HG03460 (cell line): ENCODE data around the gene LRRIQ4.

Experiments
- ATAC-seq: cut with Tn5 transposase; IDR thresholded peaks from one replicate; pipeline ENCODE4 v1.9.1; 2021; ENCODE audit not compliant: unreplicated experiment

Gene LRRIQ4

GRCh38 chr3:169809230-169809795 lies 3.4 kb upstream of the LRRIQ4 start:
- no peak for ATAC-seq

DNA sequence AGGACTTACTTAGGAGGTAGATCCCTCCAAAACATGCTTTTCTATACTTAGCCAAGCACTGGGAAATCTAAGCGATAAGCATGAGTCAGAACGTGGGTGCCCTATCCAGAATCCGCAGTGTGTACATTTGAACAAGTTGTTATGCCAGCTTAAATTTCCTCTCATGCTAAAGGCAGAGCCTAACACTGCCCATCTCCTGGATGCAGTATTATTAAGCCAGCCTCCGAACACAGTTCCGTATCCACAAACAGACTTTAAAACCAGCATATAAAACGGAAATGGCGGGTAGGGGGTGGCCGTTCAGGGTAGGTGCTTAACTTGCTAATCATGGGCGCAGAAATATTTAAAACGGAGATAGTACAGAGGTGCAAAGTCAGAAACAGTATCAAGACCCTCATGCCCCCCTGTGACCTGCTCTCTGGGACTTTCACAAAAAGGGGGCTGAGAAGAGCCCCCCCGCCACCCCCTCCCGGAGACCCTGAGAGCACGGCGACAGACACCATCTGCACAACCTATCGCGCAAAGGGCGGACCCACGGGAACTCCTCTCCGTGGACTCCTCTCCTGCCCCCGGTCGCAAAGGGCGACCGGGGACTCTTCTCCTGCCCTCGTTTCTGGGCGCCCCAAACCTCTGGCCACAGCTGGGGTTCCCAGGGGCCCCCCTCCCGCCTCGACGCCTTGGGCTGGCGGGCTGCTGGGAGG lies 889 bp upstream of the LRRIQ4 start:
- ATAC-seq = peak; percentile 18

- no peak for ATAC-seq
These were observed 608 bp downstream of the LRRIQ4 start for GRCh38 chr3:169813278-169813677.

DNA sequence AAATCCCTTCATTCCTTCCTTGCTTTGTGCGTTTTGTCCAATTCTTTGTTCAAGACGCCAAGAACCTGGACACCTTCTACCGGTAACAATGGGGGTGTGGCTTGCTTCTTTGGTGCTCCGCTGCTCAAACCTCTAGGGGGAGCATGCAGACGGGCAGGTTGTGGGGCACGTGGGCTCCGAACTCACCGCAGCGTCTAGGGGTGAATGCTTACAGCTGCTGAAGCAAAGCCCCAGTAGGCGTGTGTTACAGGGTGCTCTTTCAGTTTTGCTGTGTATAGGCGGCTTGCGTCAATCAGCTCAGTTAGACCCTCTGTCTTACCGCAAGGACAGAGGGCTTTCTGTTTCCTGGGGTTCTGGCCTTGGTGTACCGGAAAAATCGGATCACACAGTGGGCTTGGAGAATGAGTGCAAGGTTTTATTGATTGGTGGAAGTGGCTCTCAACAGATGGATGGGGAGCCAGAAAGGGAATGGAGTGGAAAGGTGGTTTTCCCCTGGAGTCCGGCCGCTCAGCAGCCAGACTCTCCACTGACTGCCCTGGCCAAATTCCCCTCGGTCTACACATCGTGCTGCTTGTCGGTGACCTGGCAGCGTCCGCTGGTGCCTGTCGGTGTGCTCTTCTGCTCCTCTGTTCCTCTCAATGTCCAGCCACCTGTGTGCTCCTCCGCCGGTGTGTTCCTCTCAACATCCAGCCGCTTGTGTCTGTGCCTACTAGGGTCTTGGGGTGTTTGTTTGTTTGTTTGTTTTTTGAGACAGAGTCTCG lies 1.3 kb downstream of the LRRIQ4 start:
- ATAC-seq = peak; percentile 81

- no peak for ATAC-seq
These were observed 3.0 kb downstream of the LRRIQ4 start for GRCh38 chr3:169815590-169816150.

DNA sequence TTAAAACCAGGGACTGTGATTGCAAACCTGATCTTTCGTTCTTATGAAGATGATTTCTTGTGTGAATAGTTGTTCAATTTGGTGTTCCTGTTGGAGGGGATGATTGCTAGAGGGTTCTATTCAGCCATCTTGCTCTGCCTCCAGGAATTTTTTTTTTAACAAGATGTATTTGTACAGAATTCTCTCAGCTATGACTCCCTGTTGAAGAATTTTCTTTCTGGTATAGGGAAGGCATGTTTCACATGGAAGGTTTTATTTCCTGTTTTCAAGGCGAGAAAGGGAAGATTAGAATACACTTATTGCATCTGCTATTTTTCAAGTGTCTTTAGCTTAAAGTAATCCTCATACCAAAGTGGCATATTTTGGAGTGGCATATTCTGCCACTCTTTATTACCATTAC lies 5.6 kb downstream of the LRRIQ4 start:
- no peak for ATAC-seq

DNA sequence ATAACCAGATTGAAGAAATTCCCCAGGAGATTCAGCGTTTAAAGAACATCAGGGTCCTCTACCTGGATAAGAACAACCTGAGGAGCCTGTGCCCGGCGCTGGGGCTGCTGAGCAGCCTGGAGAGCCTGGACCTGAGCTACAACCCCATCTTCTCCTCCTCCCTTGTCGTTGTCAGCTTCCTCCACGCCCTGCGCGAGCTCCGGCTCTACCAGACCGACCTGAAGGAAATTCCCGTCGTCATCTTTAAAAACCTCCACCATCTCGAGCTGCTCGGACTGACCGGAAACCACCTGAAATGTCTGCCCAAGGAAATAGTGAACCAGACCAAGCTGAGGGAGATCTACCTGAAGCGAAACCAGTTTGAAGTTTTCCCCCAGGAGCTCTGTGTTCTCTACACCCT lies 9.4 kb downstream of the LRRIQ4 start:
- ATAC-seq = no peak

- no peak for ATAC-seq
These were observed 9.9 kb downstream of the LRRIQ4 start for GRCh38 chr3:169822540-169822939.

DNA sequence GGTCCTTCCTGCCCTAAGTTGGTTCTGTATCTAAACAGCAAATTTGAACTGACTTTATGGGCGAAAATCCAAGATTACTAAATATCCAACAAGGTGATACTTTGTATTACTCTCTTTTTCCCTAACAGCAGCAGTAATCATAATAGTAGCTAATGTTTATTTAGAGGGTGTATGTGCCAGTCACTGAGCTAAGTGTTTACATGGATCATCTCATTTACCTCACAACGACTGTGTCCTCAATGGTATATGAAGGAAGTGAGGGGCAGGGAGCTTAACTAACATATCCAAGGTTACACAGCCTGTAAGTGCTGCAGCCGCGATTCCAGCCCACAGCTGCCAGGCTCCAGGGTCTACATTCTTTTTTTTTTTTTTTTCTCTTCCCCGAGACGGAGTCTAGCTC lies 10.3 kb downstream of the LRRIQ4 start:
- ATAC-seq = no peak

DNA sequence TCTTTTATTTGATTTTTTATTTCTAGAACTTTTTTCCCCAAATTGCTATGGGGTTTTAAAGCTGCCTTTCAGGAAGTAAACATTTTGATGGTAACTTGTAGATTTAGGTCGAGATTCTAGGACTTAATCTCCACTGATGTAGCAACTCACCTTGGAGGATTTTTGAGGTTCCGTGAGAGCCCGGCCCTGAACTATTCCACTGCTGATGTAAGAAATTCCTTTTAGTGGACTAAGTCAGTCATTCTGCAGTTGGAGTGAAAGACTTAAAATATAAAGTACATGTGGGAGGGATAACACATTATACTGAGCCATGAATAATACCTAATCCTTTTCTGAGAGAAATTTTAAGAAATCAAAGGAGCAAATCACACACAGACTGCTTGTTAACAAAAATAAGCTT lies 12.6 kb downstream of the LRRIQ4 start:
- ATAC-seq = no peak

- ATAC-seq = no peak
These were observed 15.0 kb downstream of the LRRIQ4 start for GRCh38 chr3:169827712-169828111.

DNA sequence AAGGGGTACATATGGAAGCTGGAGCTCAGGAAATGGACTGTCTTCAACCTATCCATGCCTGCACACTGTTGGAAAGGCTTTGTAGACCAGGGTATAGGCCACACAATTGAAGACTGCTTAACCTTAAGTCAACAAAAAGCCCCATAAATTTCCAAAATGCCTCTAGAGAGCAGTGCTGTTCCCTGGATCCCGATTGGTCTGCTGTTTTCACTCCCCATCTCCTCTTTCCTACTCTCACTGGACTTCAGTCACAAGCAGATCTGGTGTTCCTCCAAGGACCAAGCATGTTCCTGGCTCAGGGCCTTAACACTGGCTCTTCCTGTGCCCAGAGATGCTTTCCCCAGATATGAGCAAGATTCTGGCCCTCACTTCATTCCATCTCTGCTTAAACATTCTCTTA lies 22.9 kb downstream of the LRRIQ4 start:
- peak; percentile 8 for ATAC-seq

DNA sequence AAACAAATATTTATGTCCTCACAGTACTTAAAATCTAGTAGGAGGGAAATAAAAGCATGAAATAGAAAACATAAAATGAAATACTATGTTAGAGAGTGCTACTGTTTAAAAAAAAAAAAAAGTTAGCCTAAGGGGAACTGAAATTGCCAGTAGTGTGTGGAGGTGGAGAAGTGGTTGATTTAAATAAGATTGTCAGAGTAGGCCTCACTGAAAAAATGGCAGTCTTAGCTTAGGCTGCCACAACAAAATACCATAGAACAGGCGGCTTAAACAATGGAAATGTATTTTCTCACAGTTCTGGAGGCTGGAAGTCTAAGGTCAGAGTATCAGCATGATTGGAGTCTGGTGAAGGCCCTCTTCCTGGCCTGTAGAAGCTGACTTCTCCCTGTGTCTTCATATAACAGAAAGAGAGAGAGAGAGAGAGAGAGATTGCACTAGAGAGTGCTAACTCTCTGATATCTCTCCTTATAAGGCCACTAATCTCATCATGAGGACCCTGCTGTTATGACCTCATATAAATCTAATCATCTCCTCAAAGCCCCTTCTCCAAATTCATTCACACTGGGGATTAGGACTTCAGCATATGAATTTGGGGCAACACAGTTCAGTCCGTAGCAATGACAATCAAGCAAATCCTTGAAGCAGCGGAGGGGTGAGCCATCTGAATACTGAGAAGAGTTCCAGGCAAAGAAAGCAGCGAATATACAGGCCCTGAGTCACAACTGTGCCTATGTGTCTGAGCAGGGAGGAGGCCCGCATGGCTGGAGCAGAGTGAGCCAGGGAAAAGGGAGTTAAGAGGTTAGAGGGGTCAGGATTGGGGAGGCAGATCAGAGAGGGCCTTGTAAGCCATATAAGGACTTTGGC lies 23.6 kb downstream of the LRRIQ4 start:
- ATAC-seq = peak; percentile 92

DNA sequence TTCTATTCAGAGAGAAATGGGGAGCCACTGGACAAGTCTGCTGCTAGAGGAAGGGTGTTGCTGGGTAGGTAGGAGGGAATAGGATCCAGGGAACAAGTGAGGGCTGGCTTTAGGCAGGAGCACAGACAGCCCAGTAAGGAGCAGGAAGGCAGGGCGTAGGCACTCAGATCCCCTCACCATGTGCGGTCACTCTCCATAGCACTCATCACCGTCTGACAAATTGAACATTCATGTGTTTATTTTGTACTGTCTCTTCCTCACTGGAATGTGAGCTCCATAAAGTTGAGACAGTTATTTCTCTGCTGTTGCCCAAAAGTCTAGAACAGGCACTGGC lies 24.2 kb downstream of the LRRIQ4 start:
- no peak for ATAC-seq

- ATAC-seq = no peak
These were observed 25.9 kb downstream of the LRRIQ4 start for GRCh38 chr3:169838511-169839030.

GRCh38 chr3:169841171-169841570 lies 28.5 kb downstream of the LRRIQ4 start:
- peak; percentile 73 for ATAC-seq

GRCh38 chr3:169842960-169843359 lies 30.3 kb downstream of the LRRIQ4 start:
- ATAC-seq = no peak

GRCh38 chr3:169846458-169847193 lies 34.0 kb downstream of the LRRIQ4 start:
- peak; percentile 91 for ATAC-seq

DNA sequence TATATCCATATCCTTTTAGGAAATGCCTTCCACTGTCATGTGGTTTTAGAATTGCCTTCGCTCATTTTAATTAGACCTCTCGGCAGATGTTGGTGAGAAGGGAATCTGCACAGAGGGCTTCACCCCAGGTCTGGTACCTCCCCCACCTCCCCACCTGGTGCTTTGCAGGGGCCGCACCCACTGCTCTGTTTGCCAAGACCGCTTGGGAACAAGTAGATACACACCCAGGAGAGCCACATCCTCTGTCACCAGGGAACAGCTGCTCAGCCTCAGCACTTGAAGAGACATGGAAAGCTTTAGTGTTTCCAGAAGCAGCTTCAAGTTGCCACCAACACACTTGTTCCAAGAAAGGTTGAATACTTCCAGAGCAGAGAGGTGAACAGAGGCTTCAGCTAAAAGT lies 35.2 kb downstream of the LRRIQ4 start:
- ATAC-seq = no peak

GRCh38 chr3:169848741-169849140 lies 36.1 kb downstream of the LRRIQ4 start:
- no peak for ATAC-seq
